Measurements from ENCODE around the gene POLR2A. TPM values are rescaled to one million over a fixed set of nuclear protein-coding genes. Genes with fewer than 3 reads are reported as not detected.

Gene POLR2A
- total and polyA plus RNA-seq, 10 of the 15 experiments (the other 5 are each of a cell fraction or from before 2014, with no cell fraction given): 1.7 to 121 (median 33.4) TPM

DNA sequence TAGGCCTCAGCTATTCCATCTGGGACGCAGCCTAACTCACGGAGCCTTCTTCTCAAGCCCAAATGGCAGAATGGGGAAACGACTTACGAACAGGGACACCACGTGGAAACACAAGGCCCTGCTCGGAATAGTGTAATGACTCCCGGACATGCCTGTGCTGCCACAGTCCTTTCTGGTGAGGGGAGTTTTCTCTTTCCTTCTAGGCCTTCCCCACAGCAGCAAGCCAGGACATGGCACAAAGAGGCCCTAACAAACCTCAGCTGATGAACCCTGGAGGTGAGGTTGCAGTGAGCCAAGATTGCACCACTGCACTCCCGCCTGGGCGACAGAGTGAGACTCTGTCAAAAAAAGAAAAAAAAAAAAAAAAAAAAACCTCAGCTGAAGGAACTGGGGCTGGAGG lies 20.1 kb upstream of the POLR2A start (continued):
- TF ChIP-seq, protein P1, sequence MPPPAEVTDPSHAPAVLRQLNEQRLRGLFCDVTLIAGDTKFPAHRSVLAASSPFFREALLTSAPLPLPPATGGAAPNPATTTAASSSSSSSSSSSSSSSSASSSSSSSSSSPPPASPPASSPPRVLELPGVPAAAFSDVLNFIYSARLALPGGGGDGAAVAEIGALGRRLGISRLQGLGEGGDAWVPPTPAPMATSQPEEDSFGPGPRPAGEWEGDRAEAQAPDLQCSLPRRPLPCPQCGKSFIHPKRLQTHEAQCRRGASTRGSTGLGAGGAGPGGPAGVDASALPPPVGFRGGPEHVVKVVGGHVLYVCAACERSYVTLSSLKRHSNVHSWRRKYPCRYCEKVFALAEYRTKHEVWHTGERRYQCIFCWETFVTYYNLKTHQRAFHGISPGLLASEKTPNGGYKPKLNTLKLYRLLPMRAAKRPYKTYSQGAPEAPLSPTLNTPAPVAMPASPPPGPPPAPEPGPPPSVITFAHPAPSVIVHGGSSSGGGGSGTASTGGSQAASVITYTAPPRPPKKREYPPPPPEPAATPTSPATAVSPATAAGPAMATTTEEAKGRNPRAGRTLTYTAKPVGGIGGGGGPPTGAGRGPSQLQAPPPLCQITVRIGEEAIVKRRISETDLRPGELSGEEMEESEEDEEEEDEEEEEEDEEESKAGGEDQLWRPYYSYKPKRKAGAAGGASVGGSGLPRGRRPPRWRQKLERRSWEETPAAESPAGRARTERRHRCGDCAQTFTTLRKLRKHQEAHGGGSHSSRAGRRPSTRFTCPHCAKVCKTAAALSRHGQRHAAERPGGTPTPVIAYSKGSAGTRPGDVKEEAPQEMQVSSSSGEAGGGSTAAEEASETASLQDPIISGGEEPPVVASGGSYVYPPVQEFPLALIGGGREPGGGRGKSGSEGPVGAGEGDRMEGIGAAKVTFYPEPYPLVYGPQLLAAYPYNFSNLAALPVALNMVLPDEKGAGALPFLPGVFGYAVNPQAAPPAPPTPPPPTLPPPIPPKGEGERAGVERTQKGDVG (CRISPR knock-in tag; IDR thresholded peaks at IDR 0.05): no peak
- TF ChIP-seq POLR2A (IDR thresholded peaks at IDR 0.05; ENCODE audit: low read depth, low read length) (no peak), GABPA (IDR thresholded peaks at IDR 0.05; ENCODE audit: low read depth) (no peak), CBFB (IDR thresholded peaks at IDR 0.05; ENCODE audit: low read depth) (no peak), MYC (IDR thresholded peaks at IDR 0.05; ENCODE audit: insufficient read depth, insufficient read length, insufficient replicate concordance, low read length, severe bottlenecking) (no peak), IRF3 (IDR thresholded peaks at IDR 0.05) (no peak)
- TF ChIP-seq, protein P2, sequence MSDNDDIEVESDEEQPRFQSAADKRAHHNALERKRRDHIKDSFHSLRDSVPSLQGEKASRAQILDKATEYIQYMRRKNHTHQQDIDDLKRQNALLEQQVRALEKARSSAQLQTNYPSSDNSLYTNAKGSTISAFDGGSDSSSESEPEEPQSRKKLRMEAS (IDR thresholded peaks at IDR 0.05; ENCODE audit: low read depth, low read length): no peak

DNA sequence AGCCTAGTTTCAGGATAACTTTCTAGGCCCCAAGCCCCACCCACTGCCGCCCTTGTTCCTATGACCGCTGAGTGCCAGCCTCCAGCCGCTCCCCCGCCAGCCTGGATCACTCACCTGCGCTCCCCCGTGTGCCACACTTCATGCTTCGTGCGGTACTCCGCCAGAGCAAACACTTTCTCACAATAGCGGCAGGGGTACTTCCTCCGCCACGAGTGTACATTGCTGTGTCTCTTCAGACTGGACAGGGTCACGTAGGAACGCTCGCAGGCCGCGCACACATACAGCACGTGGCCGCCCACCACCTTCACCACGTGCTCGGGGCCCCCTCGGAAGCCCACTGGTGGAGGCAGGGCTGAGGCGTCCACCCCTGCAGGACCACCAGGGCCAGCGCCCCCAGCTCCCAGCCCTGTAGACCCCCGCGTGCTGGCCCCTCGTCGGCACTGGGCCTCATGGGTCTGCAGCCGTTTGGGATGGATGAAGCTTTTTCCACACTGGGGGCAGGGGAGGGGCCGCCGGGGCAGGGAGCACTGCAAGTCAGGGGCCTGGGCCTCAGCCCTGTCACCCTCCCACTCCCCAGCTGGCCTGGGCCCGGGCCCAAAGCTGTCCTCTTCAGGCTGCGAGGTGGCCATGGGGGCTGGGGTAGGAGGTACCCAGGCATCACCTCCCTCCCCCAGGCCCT lies 18.4 kb upstream of the POLR2A start:
- no peak for ATAC-seq
- Histone ChIP-seq H2AFZ (ENCODE audit: control insufficient read depth, low read depth, low read length) (no peak overlapping the region), H3K9me3 (replicated peaks; ENCODE audit: control insufficient read depth, insufficient read depth, low read length) (no peaks in the 10 kb centered on the region), H3K4me3 (no peak overlapping the region), H3K36me3 (ENCODE audit: control insufficient read depth in 2 of 2, insufficient read depth in 2 of 2, low read length in 1 of 2) (peaks cover 0 to 5% of the 10 kb centered on the region in 2 experiments; a peak in 3 of 4 replicates), H3K4me1 (ENCODE audit: control insufficient read depth, insufficient read depth, low read length) (no peaks in the 10 kb centered on the region; the same call in 1 of the 2 replicates), H3K9ac (ENCODE audit: control insufficient read depth, insufficient read depth, low read length) (no peak overlapping the region), H3K27me3 (replicated peaks in 1 of 2; ENCODE audit: control insufficient read depth in 2 of 2, insufficient read depth in 2 of 2, low read length in 1 of 2) (no peaks in the 10 kb centered on the region), H3K79me2 (ENCODE audit: control insufficient read depth, insufficient read depth, low read length) (no peaks in the 10 kb centered on the region), H4K20me1 (ENCODE audit: control insufficient read depth, insufficient read depth) (no peaks in the 10 kb centered on the region), H3K27ac (ENCODE audit: control insufficient read depth, insufficient read depth) (no peak overlapping the region), H3K4me2 (ENCODE audit: control insufficient read depth, insufficient read depth) (no peak overlapping the region)
- 96% methylated on average over 33 of the region's 33 CpGs for WGBS (ENCODE audit: insufficient coverage, insufficient replicate concordance, low lambda C conversion rate, missing lambda C conversion rate)
- CTCF ChIA-PET: no interaction called here
- SMC1A ChIA-PET (ENCODE audit: uncharacterized antibody, unreplicated experiment): interaction anchor here (1.0 to 1.6 kb wide), 2 partner anchors 11 to 62 kb away, joined by 3 read pairs; partner anchors contain the start of gene TMEM256
- no peak for FAIRE-seq
- no peak for DNase-seq (ENCODE audit: low read depth, low spot score)
- TF ChIP-seq HDAC2 (IDR thresholded peaks at IDR 0.05) (no peak), DPF2 (IDR thresholded peaks at IDR 0.05) (no peak), POLR2A (IDR thresholded peaks at IDR 0.05; ENCODE audit: low read depth, low read length) (peak; percentile 50; the same call in 1 of the 2 replicates), RB1 (IDR thresholded peaks at IDR 0.05; ENCODE audit: borderline replicate concordance) (no peak)
- TF ChIP-seq, protein P3, sequence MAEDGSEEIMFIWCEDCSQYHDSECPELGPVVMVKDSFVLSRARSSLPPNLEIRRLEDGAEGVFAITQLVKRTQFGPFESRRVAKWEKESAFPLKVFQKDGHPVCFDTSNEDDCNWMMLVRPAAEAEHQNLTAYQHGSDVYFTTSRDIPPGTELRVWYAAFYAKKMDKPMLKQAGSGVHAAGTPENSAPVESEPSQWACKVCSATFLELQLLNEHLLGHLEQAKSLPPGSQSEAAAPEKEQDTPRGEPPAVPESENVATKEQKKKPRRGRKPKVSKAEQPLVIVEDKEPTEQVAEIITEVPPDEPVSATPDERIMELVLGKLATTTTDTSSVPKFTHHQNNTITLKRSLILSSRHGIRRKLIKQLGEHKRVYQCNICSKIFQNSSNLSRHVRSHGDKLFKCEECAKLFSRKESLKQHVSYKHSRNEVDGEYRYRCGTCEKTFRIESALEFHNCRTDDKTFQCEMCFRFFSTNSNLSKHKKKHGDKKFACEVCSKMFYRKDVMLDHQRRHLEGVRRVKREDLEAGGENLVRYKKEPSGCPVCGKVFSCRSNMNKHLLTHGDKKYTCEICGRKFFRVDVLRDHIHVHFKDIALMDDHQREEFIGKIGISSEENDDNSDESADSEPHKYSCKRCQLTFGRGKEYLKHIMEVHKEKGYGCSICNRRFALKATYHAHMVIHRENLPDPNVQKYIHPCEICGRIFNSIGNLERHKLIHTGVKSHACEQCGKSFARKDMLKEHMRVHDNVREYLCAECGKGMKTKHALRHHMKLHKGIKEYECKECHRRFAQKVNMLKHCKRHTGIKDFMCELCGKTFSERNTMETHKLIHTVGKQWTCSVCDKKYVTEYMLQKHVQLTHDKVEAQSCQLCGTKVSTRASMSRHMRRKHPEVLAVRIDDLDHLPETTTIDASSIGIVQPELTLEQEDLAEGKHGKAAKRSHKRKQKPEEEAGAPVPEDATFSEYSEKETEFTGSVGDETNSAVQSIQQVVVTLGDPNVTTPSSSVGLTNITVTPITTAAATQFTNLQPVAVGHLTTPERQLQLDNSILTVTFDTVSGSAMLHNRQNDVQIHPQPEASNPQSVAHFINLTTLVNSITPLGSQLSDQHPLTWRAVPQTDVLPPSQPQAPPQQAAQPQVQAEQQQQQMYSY (CRISPR knock-in tag; IDR thresholded peaks at IDR 0.05): no peak
- intact Hi-C loops (cut with micrococcal nuclease; ENCODE audit: unreplicated experiment) (no loop called here), in situ Hi-C loops (cut with MboI) (no loop called here)
- POLR2A ChIA-PET: interaction anchor here (0.7 to 2.4 kb wide), 3 partner anchors 11 to 26 kb away, joined by 3 to 9 read pairs (median 3); partner anchors contain the start of gene CHRNB1
- RAD21 ChIA-PET (ENCODE audit: unreplicated experiment): no interaction called here
- no TSS peak for BruUV-seq (replicated peaks)

All from GM12878 (cell line).